ENCODE measurements around the gene DARS1.
"Not testable (repeated sequence)": the region's sequence is repeated elsewhere in the genome, so short reads cannot be mapped to it uniquely, and the experiment has no call there.

The DARS1 gene

GRCh38 chr2:135975702-135976101 lies 9.7 kb downstream of the DARS1 start:
- no peak for DNase-seq

GRCh38 chr2:135974036-135974435 lies 11.4 kb downstream of the DARS1 start:
- no peak for DNase-seq

- no peak for DNase-seq
Measured at GRCh38 chr2:135969655-135970387, 15.6 kb downstream of the DARS1 start.

- no peak for DNase-seq
Measured at GRCh38 chr2:135965756-135966155, 19.7 kb downstream of the DARS1 start.

GRCh38 chr2:135964404-135964803 lies 21.0 kb downstream of the DARS1 start:
- not testable (repeated sequence) for DNase-seq

GRCh38 chr2:135963841-135964240 lies 21.6 kb downstream of the DARS1 start:
- DNase-seq: no peak

- no peak for DNase-seq
Measured at GRCh38 chr2:135962366-135963123, 22.9 kb downstream of the DARS1 start.

- no peak for DNase-seq
Measured at GRCh38 chr2:135960656-135961551, 24.5 kb downstream of the DARS1 start.

- DNase-seq: no peak
Measured at GRCh38 chr2:135960150-135960549, 25.3 kb downstream of the DARS1 start.

GRCh38 chr2:135958927-135959326 lies 26.5 kb downstream of the DARS1 start:
- DNase-seq: not testable (repeated sequence)

GRCh38 chr2:135954020-135954601 lies 31.3 kb downstream of the DARS1 start:
- no peak for DNase-seq

GRCh38 chr2:135952891-135953290 lies 32.5 kb downstream of the DARS1 start:
- DNase-seq: no peak

- no peak for DNase-seq
Measured at GRCh38 chr2:135951041-135951583, 34.3 kb downstream of the DARS1 start.

GRCh38 chr2:135949451-135950234 lies 35.8 kb downstream of the DARS1 start:
- DNase-seq: no peak

- no peak for DNase-seq
Measured at GRCh38 chr2:135948642-135949355, 36.6 kb downstream of the DARS1 start.

- DNase-seq: no peak
Measured at GRCh38 chr2:135948141-135948540, 37.3 kb downstream of the DARS1 start.

- no peak for DNase-seq
Measured at GRCh38 chr2:135947483-135947882, 37.9 kb downstream of the DARS1 start.

GRCh38 chr2:135945526-135945925 lies 39.9 kb downstream of the DARS1 start:
- no peak for DNase-seq

- DNase-seq: no peak
Measured at GRCh38 chr2:135944625-135945024, 40.8 kb downstream of the DARS1 start.

- no peak for DNase-seq
Measured at GRCh38 chr2:135942936-135943688, 42.3 kb downstream of the DARS1 start.
